Fibroblast of mammary gland (primary cell): Measurements from ENCODE around the gene HRCT1.
"Not testable (repeated sequence)": the region's sequence is repeated elsewhere in the genome, so short reads cannot be mapped to it uniquely, and the experiment has no call there.

Experiments
- DNase-seq: peaks from one replicate; pipeline ENCODE4 v3.0.0-alpha.2; 2010; ENCODE audit warnings: low read depth
- H3K4me3 ChIP-seq: 2 replicates; pipeline ENCODE4 v1.5.1; 2011; ENCODE audit warnings: low read depth, mild to moderate bottlenecking, low read length, moderate library complexity; ENCODE audit not compliant: control insufficient read depth
- CTCF ChIP-seq: conservative IDR thresholded peaks from 2 replicates; pipeline ENCODE4 v1.5.1; 2011; ENCODE audit warnings: low read depth, low read length, inconsistent platforms; ENCODE audit not compliant: control insufficient read depth, insufficient read depth

HRCT1 gene

GRCh38 chr9:35891646-35892045 is 14.4 kb upstream of the HRCT1 start:
- TF ChIP-seq CTCF = no peak
- no peak overlapping the region for H3K4me3 ChIP-seq
- no peak for DNase-seq

DNA sequence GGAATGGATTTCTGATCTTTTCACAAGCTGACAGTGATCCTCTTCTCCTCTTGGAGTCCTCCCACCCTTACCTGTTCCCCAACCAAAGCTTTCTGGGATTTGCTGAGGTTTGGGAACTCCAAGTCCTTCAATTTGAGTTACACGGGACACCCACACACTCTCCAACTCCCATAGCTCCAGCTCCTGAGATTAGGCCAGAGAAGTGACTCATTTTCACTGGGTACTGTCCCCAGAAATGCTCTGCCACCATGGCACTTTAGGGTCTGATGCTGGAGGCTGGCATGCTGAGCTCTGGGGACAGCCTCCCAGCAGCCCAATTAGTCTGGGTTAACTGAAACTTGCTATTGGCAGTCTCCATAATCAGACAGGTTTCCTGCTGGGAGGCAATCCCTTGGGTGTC is 14.0 kb upstream of the HRCT1 start:
- DNase-seq = no peak
- no peak for TF ChIP-seq CTCF
- H3K4me3 ChIP-seq = no peak overlapping the region

DNA sequence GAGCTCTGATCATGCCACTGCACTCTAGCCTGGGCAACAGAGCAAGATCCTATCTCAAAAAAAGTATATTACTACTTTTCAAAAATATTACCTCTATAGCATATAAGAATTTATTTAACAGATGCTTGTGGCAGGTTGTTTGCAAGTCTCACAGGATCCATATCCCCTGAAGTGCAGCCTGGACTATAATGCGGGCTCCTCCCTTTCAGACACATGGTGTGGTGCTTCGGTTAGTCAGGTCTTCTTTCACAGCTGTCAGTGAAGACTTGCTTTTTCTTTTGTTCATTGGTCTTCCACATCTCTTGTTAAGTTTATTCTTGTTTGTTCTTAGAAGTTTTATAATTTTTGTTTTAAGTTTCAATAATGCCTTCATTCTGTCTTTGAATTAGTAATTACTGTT is 9.4 kb upstream of the HRCT1 start:
- no peak for DNase-seq
- H3K4me3 ChIP-seq = no peak overlapping the region
- no peak for TF ChIP-seq CTCF

- not testable (repeated sequence) for H3K4me3 ChIP-seq, DNase-seq
Measured at GRCh38 chr9:35897376-35898099, 8.5 kb upstream of the HRCT1 start.

GRCh38 chr9:35898337-35898736 is 7.7 kb upstream of the HRCT1 start:
- DNase-seq = no peak
- no peak overlapping the region for H3K4me3 ChIP-seq
- no peak for TF ChIP-seq CTCF

GRCh38 chr9:35899021-35899420 is 7.0 kb upstream of the HRCT1 start:
- H3K4me3 ChIP-seq = no peak overlapping the region
- TF ChIP-seq CTCF = no peak
- no peak for DNase-seq

DNA sequence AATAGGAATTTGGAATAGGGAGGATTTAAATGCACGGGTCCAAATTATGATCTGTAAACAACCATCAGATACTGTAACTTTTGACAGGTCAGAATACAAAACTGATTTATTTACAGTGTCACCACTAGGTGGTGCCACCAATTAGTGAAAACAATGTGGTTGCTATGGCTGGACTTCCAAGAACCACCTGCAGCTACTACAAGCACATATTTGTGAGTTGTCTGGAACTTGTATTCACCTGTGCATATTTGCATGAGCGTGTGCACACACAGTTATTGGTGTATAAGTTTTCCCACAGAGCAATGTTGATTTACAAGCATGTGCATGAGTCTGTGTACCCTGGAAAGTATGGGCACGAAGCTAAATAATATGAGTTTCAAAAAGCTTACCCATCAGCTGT is 3.0 kb upstream of the HRCT1 start:
- peak; percentile 53 for TF ChIP-seq CTCF
- H3K4me3 ChIP-seq = no peak overlapping the region
- DNase-seq = peak; percentile 75
